A673 (cell line): ENCODE measurements around the gene LUZP2. TPM values are rescaled to one million over a fixed set of nuclear protein-coding genes. Genes with fewer than 3 reads are reported as not detected.

Experiments used
- BruUV-seq: library from RNA; stranded (reverse); fragments of 400-500 nt; replicated peaks from 2 replicates; lab custom pipeline; 2021; lab: Mats Ljungman, UMichigan
- CTCF ChIA-PET: fragments of 300-600 bp; sonication (Branson Sonifier 250); formaldehyde crosslinking; loops from one replicate; lab custom pipeline; 2022; ENCODE audit warnings: antibody characterized with exemption; lab: Charles Lee
- POLR2A ChIA-PET: fragments of 300-600 bp; sonication (Branson Sonifier 250); formaldehyde crosslinking; loops from one replicate; lab custom pipeline; 2022; ENCODE audit warnings: antibody characterized with exemption; ENCODE audit not compliant: low non-redundant PET; lab: Charles Lee
- DNase-seq: peaks from one replicate; pipeline ENCODE4 v3.0.0-alpha.2; 2015; ENCODE audit warnings: low spot score
- H3K27ac ChIP-seq: fragments of 200-600 bp; sonication (generic); 2 replicates; pipeline ENCODE4 v1.5.1; 2016; ENCODE audit warnings: mixed run types, low read depth, mild to moderate bottlenecking, mixed read lengths, antibody characterized with exemption, low read length; ENCODE audit not compliant: poor library complexity, severe bottlenecking
- H3K27me3 ChIP-seq: fragments of 200-600 bp; sonication (generic); replicated peaks from 2 replicates; pipeline ENCODE4 v1.6.1; 2017; ENCODE audit warnings: mixed run types, low read depth, mild to moderate bottlenecking, mixed read lengths, antibody characterized with exemption, low read length; ENCODE audit not compliant: insufficient read depth, poor library complexity
- H3K36me3 ChIP-seq: fragments of 200-600 bp; sonication (generic); 2 replicates; pipeline ENCODE4 v1.6.1; 2016; ENCODE audit warnings: mixed run types, mild to moderate bottlenecking, mixed read lengths, antibody characterized with exemption, low read length; ENCODE audit not compliant: insufficient read depth, poor library complexity, severe bottlenecking
- H3K4me1 ChIP-seq: fragments of 200-600 bp; sonication (generic); 2 replicates; pipeline ENCODE4 v1.6.1; 2017; ENCODE audit warnings: mixed run types, mild to moderate bottlenecking, mixed read lengths, antibody characterized with exemption, low read length; ENCODE audit not compliant: insufficient read depth, poor library complexity, severe bottlenecking
- H3K4me3 ChIP-seq: fragments of 200-600 bp; sonication (generic); 2 replicates; pipeline ENCODE4 v1.5.1; 2016; ENCODE audit warnings: low read depth, mixed run types, mild to moderate bottlenecking, mixed read lengths, low read length; ENCODE audit not compliant: poor library complexity, severe bottlenecking
- H3K9me3 ChIP-seq: fragments of 200-600 bp; sonication (generic); 2 replicates; pipeline ENCODE4 v1.6.1; 2016; ENCODE audit warnings: mixed run types, low read depth, mild to moderate bottlenecking, mixed read lengths, antibody characterized with exemption, low read length; ENCODE audit not compliant: poor library complexity, severe bottlenecking
- CTCF ChIP-seq: fragments of 300-800, 200-600 bp; sonication (generic); conservative IDR thresholded peaks from 2 replicates; pipeline ENCODE4 v1.5.1; 2017; ENCODE audit warnings: low read depth, mild to moderate bottlenecking, antibody characterized with exemption, low read length, moderate library complexity, mixed read lengths
- EZH2 ChIP-seq: fragments of 200-600 bp; sonication (generic); IDR thresholded peaks from 2 replicates; pipeline ENCODE4 v1.6.1; 2017; ENCODE audit warnings: borderline replicate concordance, low read depth, mild to moderate bottlenecking, mixed read lengths, antibody characterized with exemption, low read length; ENCODE audit not compliant: poor library complexity, severe bottlenecking
- intact Hi-C: fragments of 100-400 bp; cut with micrococcal nuclease; formaldehyde crosslinking; loops from one replicate; pipeline ENCODE4 v1.10.0; 2022; ENCODE audit not compliant: unreplicated experiment
- total RNA-seq: library from RNA; stranded (reverse); gene quantifications from 2 replicates; pipeline ENCODE4 v1.2.3, GENCODE V29; 2021

The LUZP2 gene
- total RNA-seq, 1 experiment from 2014 or later = 0.15 TPM

DNA sequence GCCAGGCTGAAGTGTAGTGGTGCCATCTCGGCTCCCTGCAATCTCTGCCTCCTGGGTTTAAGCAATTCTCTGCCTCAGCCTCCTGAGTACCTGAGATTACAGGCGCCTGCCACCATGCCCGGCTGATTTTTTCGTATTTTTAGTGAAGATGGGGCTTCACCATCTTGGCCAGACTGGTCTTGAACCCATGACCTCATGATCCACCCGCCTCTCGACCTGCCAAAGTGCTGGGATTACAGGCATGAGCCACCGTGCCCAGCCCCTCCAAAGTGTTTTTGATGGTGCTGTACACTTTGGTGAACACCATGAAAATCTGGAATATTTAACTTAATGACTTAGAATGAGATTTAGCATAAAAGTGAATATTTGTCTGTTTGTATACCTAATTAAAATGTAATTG is 5.6 kb downstream of the LUZP2 start:
- no TSS peak for BruUV-seq
- H3K36me3 ChIP-seq = no peaks in the 10 kb centered on the region
- POLR2A ChIA-PET = no interaction called here
- peaks cover 3% of the 10 kb centered on the region for H3K27me3 ChIP-seq
- H3K27ac ChIP-seq = no peak overlapping the region
- H3K9me3 ChIP-seq = no peaks in the 10 kb centered on the region
- no peak for DNase-seq
- H3K4me3 ChIP-seq = no peak overlapping the region
- intact Hi-C loops = no loop called here
- CTCF ChIA-PET = no interaction called here
- H3K4me1 ChIP-seq = no peaks in the 10 kb centered on the region
- no peak for TF ChIP-seq CTCF

- DNase-seq = peak; percentile 6
- no peaks in the 10 kb centered on the region for H3K4me1 ChIP-seq
- no peak for TF ChIP-seq EZH2
- peak; percentile 42; the same call in 1 of the 2 replicates for TF ChIP-seq CTCF
- no peaks in the 10 kb centered on the region for H3K27me3 ChIP-seq
- no TSS peak for BruUV-seq
- no peak overlapping the region for H3K4me3 ChIP-seq
- CTCF ChIA-PET = no interaction called here
- no peaks in the 10 kb centered on the region for H3K9me3 ChIP-seq
- POLR2A ChIA-PET = no interaction called here
- no peaks in the 10 kb centered on the region for H3K36me3 ChIP-seq
- intact Hi-C loops = no loop called here
- no peak overlapping the region for H3K27ac ChIP-seq
These were observed 12.3 kb downstream of the LUZP2 start for GRCh38 chr11:24509114-24509513.

GRCh38 chr11:24511511-24511910 is 14.7 kb downstream of the LUZP2 start:
- Histone ChIP-seq H3K4me3 (no peak overlapping the region), H3K9me3 (no peaks in the 10 kb centered on the region), H3K27me3 (no peaks in the 10 kb centered on the region), H3K4me1 (no peaks in the 10 kb centered on the region), H3K27ac (no peak overlapping the region), H3K36me3 (no peaks in the 10 kb centered on the region)
- no peak for DNase-seq
- intact Hi-C loops = no loop called here
- ChIA-PET CTCF (no interaction called here), POLR2A (no interaction called here)
- TF ChIP-seq EZH2 (no peak), CTCF (no peak)
- BruUV-seq = no TSS peak
